ENCODE data around the gene MORC1.
A peak's percentile ranks its signal among the peaks of the same experiment; 100 is the strongest.
"Not testable (repeated sequence)": the region's sequence is repeated elsewhere in the genome, so short reads cannot be mapped to it uniquely, and the experiment has no call there.

MORC1 gene

GRCh38 chr3:109109574-109109973 is 8.4 kb downstream of the MORC1 start:
- DNase-seq: no peak

DNA sequence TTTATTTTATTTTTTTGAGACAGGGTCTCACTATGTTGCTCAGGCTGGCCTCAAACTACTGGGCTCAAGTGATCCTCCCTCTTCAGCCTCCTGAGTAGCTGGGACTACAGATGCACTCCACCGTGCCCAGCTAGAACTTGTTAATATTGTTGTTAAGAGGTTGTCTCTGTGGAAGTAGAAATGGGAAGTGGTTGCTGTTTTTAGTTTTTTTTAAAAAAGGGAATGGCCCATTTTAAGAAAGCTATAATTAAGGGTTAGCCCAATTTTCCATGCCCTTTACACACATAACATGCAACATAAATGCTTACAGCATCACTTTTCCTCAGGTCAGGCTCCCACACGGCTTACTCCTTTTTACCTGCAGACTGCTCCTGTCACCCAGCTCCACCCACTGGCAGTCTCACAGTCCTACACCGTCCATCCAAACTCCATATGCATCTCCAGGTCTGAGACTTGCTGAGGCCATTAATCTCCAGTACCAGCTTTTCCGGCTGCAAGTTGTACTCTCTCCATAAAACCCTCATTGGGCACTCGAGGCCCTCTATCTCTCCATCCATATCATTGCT is 19.8 kb downstream of the MORC1 start:
- DNase-seq: no peak

DNA sequence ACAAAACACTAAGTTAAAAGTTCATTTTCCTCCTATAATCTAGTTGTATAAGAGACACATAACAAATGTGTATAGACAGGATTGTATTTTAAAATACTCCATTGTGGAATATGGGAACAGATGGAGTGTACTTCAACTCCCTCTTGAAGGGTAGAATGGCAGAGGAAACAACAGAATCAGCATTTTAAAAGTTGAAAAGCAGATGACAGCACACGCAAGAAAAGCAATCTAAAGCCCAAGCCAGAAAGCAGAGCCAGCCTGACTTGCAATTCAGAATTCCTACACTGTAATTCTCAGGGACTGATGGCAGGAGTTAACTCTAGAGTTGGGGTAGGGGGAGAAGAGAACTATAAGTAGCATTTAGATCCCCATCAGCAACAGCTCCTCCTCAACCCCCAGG is 22.8 kb downstream of the MORC1 start:
- no peak for DNase-seq

GRCh38 chr3:109093561-109093960 is 24.4 kb downstream of the MORC1 start:
- no peak for DNase-seq

DNA sequence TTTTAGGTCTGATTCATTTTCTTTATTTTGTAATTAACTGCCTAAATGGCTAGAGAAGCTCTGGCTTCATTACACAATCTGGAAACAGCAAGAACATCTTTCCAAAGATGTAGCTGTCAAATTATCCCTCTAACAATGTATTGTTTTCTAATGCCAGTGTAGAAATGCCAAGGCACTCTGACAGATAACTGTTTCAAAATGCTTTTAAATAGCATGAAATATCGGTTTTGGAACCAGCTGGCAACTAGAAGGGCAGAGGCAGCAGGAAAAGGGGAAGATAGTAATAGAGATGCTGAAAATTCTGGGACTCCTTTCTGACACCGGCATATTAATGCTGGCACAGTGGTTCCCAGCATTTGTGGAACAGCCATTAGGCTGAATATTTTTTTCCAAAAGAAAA is 26.1 kb downstream of the MORC1 start:
- DNase-seq: no peak

DNA sequence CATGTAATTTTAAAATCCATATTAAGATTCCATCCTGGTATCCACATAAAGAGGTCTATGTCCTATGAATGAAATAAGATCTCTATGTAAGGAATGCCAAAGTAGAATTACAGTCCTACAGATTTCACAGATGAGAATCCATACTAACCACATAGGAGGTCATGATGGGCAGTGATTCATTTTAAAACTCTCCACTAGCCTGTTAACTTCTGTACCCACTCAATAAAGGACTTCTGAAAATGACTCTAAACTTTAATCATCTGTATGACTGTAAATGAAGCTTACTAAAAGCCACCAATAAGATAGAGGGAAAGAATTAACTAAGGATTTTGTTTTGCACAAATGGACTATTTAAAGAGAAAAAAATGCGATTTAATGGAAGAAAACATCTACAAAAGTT is 28.7 kb downstream of the MORC1 start:
- DNase-seq: no peak

DNA sequence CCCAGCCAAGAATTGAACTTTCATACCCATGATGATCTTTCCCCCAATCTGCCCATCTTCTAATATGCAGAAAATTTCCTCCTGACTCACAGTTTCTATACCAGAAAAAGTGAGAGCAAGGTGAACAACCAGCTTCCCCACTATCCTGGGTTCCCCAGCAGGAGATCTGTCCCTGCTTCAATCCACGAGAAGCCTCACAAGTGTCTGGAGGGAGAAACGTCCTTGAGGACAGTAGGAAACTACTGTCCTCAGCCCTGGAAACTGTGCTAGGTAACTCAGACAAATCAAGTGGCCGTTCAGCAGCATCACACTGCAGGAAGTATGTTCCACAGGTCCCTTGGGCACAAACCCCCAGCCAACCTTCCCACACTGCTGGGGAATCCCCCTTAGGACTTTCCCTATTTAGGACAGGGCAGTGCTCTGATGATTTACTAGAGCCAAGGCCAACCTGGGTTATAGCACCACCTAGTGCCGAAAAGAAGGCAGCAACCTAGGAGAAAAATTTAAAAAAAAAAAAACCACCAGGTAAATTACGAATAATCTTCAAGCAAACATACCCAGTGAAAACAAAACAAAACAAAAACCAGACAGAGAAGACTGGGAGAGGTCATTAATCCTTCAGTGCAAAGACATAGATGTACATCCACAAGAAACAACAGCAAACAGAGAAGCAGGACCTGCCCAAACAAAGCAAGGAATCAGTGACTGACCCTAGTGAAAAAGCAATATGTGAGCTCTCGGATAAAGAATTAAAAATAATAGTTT is 36.0 kb downstream of the MORC1 start:
- DNase-seq: no peak

- not testable (repeated sequence) for DNase-seq
Observed at GRCh38 chr3:109080090-109080489, 37.8 kb downstream of the MORC1 start.

GRCh38 chr3:109073116-109073515 is 44.8 kb downstream of the MORC1 start:
- DNase-seq: no peak

DNA sequence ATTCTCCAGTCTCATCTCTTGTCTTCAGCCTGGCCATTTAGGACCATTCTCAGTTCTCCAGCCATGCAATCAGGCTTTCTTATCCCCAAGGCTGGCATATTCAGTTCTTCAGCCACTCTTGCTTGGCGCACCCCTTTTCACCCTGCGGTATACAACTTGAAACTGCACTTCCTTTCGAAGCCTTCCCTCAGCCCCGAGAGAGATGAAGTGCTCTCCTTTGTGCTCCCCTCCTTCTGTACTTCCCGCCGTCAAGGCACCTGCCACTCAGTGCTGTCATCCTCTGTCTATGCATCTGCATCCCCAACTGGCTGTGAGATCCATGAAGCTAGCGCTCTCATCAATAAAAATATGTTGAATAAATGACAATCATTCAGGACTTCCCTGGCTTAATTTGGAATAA is 45.7 kb downstream of the MORC1 start:
- no peak for DNase-seq

DNA sequence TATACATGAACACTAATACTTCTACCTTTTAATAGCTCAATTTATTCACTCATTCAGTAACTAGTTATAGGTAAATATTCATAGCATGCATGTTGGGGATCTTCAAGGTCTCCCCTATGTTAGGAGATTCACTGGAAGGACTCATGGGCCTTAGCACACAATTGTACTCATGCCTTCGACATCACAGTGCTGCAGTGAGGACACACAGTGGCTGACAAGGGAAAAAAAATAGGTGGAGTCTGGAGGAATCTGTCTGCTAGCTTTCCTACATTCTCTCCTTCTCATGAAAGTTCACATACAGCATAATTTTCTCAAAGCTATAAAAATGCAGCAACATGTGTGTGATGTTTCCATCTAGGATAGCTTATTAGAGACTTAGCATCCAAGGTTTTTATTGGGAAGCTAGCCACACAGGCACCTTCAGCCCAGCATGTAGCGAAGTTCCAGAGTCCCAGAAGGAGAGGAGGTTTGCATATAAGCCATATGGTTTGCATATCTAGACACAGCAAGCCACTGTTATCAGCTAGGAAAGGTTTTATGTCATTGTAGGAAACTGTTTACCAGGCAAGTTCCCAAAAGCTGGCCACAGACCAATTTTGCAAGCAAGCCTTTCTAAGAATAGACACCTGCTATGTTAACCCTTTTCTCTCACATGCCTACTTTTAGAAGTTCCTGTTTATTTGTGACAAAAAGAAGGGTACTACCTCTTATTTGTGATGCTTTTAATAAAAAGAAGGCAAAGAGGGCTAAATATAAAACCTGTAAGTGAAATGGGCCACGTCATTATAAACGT is 46.4 kb downstream of the MORC1 start:
- DNase-seq: no peak

- DNase-seq: no peak
Observed at GRCh38 chr3:109070211-109070610, 47.7 kb downstream of the MORC1 start.

- no peak for DNase-seq
Observed at GRCh38 chr3:109066864-109067263, 51.1 kb downstream of the MORC1 start.

DNA sequence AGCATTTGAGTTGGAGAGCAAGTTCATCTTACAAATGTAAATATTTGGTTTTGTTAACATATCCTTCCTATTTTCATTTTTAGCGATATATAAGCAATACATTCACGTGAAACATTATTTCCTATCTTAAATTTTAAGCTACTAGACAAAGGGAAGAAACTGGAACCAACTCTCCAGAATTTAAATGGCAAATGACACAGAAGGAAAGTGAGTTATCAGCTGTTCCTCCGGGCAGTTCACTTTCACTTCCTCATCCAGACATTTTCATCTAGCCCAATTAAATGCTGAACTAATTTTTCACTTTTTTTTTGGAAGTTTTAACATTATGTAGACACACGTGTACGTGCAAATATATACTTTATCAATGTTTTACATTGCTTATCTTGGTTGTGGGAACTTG is 58.7 kb downstream of the MORC1 start:
- DNase-seq: no peak

DNA sequence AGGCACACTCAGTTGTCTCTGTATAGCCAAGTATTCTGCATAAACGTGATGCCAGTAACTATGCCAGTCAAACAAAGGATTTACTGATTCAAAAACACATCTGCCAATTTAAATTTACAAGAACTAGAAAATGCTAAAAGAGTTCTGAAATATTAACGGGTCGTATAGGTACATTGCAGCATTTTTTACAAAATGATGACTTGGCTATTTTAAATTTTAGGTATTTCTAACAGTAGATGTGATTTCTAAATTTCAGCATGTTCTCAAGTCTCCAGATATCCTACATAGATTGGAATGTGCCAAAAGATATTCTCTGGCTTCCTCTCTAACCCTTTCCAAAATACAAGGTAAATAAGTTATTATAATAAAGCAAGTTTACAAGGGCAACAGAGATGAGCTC is 60.3 kb downstream of the MORC1 start:
- DNase-seq: no peak

DNA sequence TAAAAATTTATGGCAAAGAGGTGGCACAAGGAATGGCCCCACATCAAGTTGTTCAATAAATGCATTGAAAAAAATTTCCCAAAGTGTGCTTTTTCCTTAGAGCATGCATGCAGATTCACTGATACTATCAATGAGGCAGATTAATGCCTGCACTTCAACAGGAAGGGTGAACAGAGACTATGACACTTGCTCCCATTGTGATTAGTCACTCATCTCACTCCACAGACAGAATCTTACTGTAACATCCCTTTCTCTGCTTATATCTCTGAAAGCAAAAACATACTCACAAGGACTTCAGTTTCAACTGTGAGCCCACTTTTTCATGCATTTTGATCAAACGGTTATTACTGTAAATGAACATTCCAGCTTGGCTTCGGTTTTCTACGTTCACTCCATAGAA is 60.9 kb downstream of the MORC1 start:
- DNase-seq: no peak

DNA sequence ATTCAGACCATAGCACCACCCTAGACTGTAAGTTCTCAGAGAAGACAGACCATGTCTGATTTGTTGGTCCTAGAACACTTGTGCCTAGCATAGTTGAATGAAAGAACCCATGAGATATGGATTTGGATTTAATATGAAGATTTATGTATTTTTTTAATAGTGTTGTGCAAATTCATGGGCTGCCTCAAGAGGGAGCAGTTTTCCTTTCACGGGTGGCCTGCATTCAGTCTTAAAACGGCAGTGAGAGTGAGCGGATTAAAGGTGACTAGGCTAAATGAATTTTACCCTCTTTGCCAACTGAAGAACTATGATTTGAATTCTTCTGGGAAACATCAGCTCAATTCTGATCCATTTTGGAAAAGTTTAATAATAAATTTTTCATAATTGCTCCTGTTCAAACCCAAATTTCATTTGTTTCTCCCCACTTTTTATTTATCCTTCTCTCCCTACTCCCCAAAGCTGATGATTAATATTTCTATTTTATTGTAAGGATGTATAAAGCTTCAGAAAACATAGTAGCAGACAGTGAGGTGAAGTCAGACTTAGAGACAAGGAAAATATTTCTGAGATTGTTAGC is 67.3 kb downstream of the MORC1 start:
- DNase-seq: peak; percentile 9

DNA sequence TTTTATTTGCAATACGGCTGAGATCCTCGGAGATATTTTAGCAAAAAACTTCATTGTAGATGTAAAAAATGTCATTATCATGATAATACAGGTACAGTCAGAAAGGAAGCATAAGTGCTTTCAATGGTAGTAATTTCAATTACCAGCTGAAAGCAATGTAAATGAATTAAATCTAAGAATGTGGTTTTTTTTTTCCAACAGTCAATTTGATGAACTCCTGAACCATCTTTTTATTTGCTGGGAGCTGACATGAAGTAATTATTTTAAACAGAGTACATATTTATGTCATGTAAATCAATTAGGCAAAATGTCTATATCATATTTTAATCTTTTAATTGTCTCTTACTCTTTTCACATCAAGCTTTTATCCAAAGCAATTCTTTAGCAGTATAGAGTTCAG is 70.6 kb downstream of the MORC1 start:
- no peak for DNase-seq

DNA sequence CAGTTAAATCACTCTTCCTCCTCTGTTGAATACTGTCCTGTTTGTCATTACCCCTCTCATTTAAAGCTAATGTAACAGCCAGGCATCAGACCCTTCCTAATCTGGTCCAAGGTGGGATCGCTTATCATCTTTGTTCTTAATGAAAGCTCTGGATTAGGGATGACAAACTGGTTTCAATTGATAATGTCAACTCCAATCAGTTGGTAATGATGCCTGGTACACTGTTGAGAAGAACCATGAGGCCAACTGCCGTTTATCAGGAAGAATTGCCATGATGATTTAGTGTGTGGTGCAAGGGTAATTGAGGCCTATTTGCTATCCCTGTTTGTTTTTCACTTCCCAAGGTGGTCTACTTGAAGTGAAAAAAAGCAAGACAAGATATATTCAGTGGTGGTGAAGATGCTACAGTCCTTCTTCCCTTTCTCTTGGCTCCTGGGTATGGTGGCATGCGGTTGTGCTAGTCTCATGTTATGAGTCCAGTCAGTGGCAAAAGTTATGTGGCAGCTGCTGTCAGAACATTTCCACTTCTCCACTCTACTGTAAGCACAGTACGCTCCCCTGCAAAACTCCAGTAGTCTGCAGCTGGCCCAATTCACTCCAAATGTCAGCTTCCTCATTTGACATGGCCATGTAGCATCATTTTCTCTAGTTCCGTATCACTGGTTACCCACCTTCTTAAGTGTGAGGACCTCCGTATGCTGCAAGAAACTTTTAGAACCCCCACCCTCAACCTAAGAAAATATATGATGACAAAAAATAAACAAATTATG is 72.5 kb downstream of the MORC1 start:
- DNase-seq: no peak

DNA sequence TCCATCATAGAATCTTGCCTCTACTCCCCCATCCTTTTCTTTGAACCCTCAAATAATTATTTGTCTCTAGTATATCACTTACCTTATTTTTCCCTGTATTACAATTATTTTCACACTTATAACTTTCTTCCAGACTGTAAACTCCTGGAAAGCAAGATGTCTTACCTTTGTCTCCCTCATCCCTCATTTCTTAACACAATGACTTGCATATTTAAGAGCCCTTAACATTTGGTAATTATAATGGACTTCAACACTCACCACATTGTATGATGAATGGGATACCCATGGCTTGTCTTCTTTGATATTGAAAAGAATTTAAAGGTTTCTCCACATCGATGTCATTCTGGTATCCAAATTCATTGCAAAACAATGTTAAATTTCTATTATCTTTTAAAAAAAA is 82.9 kb downstream of the MORC1 start:
- DNase-seq: no peak

DNA sequence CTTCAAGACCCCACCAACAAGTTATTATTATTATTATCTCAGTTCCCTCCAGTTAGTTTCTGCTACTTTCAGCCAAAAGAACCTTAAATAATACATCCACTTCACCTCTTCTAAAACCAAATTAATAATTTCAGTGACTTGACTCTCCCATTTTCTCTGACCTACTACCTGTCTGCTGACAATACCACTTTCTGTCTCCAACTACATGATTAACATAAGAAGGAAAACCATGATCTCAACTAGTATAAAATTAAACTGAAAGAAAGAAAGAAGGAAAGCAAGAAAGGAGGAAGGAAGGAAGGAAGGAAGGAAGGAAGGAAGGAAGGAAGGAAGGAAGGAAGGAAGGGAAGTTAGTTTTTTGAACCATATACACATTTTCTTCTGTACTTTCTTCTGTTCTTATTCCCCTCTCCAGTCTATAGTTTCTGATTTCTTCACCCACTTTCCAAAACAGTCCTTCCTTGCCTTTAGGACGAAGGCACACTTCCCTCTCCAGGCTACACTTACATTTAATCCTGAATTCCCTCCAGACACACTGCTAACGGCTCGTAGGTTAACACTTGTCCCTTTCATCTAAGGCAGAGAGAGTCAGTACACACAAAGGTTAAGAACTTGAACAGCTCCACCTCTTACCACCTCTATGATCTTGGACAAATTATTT is 84.8 kb downstream of the MORC1 start:
- no peak for DNase-seq

- no peak for DNase-seq
Observed at GRCh38 chr3:109028753-109029152, 89.2 kb downstream of the MORC1 start.

DNA sequence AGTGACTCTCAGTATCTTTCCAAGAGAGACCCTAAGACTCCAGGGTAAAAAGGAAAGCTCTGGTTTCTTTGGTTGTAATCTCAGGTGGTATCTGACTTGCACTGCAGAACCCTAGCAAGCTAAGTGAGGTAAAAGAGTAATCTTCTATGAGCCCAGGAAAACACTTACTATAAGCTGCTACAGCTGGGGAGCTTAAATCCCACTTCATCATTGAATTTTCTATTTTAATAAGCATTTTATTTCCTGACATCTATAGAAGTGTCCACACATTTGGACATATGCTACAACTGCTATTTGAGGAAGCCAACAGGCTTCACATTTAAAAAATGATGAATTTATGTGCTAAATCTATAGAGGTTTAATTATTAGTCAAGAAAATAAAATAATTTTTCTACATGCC is 91.1 kb downstream of the MORC1 start:
- DNase-seq: no peak

All from NCI-H446 treated with DMSO at 0.1 percent for 48 hours (cell line).